WI38 (cell line): ENCODE measurements around the gene DAD1.

Experiments used
- H3K4me3 ChIP-seq: 2 replicates; pipeline ENCODE4 v1.5.1; 2011; ENCODE audit warnings: low read depth, mild to moderate bottlenecking, control low read depth, low read length
- CTCF ChIP-seq: IDR thresholded peaks from 2 replicates; pipeline ENCODE4 v1.5.1; 2012; ENCODE audit warnings: low read depth, mild to moderate bottlenecking, control low read depth, low read length

The DAD1 gene

DNA sequence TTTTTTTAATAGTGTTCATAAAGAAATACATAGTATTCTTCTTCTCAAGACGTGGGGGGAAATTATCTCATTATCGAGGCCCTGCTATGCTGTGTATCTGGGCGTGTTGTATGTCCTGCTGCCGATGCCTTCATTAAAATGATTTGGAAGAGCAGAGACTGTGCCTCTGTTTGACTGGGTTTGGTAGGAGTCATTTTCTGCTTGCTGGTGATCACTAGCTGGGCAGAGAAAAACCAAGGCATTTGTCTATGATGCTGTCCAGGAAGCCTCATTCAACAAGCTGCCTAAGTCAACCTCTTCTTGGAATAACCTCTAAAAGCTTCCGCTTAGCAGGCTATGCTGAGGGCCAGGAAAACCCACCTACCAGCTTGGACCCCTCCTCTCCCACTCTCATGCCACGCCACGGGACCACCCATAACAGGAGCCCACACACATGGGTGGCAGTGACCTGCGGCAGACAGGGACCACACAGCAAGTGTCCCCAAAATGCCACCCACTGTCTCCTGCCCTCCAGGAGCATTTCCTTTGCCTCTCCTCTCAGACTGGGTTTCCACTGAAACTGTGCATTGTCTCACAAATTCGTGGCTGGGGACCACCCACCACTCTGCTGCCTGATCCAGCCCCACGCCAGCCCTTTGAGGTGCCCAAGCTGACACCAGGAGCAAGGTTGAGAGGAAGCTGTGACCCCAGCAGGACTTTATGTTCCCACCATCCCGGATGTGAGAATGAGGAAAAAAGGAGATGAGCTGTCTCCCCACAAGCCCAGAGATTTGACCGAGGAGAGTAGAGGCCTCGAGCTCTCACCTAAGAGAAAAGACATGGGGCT is 36.8 kb downstream of the DAD1 start:
- no peak for TF ChIP-seq CTCF

GRCh38 chr14:22551605-22551997 is 37.4 kb downstream of the DAD1 start:
- no peak overlapping the region for H3K4me3 ChIP-seq

More for the DNA sequence above, 36.8 kb downstream of the DAD1 start:
- H3K4me3 ChIP-seq = no peak overlapping the region

DNA sequence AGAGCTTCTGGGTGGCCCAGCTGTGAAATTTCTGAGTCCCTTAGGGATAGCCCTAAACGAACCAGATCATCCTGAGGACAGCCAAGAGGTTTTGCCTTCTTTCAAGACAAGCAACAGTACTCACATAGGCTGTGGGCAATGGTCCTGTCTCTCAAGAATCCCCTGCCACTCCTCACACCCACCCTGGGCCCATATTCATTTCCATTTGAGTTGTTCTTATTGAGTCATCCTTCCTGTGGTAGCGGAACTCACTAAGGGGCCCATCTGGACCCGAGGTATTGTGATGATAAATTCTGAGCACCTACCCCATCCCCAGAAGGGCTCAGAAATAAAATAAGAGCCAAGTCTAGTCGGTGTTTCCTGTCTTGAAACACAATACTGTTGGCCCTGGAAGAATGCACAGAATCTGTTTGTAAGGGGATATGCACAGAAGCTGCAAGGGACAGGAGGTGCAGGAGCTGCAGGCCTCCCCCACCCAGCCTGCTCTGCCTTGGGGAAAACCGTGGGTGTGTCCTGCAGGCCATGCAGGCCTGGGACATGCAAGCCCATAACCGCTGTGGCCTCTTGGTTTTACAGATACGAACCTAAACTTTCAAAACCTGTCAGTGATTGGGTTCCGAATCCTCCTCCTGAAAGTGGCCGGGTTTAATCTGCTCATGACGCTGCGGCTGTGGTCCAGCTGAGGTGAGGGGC is 38.9 kb downstream of the DAD1 start:
- TF ChIP-seq CTCF = no peak
- no peak overlapping the region for H3K4me3 ChIP-seq

More at GRCh38 chr14:22551605-22551997, 37.4 kb downstream of the DAD1 start:
- no peak for TF ChIP-seq CTCF

DNA sequence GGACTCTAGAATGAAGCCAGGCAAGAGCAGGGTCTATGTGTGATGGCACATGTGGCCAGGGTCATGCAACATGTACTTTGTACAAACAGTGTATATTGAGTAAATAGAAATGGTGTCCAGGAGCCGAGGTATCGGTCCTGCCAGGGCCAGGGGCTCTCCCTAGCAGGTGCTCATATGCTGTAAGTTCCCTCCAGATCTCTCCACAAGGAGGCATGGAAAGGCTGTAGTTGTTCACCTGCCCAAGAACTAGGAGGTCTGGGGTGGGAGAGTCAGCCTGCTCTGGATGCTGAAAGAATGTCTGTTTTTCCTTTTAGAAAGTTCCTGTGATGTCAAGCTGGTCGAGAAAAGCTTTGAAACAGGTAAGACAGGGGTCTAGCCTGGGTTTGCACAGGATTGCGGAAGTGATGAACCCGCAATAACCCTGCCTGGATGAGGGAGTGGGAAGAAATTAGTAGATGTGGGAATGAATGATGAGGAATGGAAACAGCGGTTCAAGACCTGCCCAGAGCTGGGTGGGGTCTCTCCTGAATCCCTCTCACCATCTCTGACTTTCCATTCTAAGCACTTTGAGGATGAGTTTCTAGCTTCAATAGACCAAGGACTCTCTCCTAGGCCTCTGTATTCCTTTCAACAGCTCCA is 39.6 kb downstream of the DAD1 start:
- TF ChIP-seq CTCF = no peak

GRCh38 chr14:22547948-22548750 is 40.9 kb downstream of the DAD1 start:
- no peak overlapping the region for H3K4me3 ChIP-seq
- no peak for TF ChIP-seq CTCF

More for the DNA sequence above, 39.6 kb downstream of the DAD1 start:
- no peak overlapping the region for H3K4me3 ChIP-seq

DNA sequence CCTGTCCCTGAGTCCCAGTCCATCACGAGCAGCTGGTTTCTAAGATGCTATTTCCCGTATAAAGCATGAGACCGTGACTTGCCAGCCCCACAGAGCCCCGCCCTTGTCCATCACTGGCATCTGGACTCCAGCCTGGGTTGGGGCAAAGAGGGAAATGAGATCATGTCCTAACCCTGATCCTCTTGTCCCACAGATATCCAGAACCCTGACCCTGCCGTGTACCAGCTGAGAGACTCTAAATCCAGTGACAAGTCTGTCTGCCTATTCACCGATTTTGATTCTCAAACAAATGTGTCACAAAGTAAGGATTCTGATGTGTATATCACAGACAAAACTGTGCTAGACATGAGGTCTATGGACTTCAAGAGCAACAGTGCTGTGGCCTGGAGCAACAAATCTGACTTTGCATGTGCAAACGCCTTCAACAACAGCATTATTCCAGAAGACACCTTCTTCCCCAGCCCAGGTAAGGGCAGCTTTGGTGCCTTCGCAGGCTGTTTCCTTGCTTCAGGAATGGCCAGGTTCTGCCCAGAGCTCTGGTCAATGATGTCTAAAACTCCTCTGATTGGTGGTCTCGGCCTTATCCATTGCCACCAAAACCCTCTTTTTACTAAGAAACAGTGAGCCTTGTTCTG is 41.6 kb downstream of the DAD1 start:
- H3K4me3 ChIP-seq = no peak overlapping the region
- TF ChIP-seq CTCF = no peak
